MCF 10A (cell line): Measurements from ENCODE around the gene AMY1A. TPM values are rescaled to one million over a fixed set of nuclear protein-coding genes. Genes with fewer than 3 reads are reported as not detected.
"Not testable (repeated sequence)": the region's sequence is repeated elsewhere in the genome, so short reads cannot be mapped to it uniquely, and the experiment has no call there.

Experiments used
- BruUV-seq: library from RNA; stranded (reverse); fragments of 400-500 nt; replicated peaks from 2 replicates; lab custom pipeline; 2021; lab: Mats Ljungman, UMichigan
- CTCF ChIA-PET: fragments of 300-600 bp; sonication (Branson Sonifier 250); formaldehyde crosslinking; extraction: SDS; loops from one replicate; lab custom pipeline; 2021; ENCODE audit warnings: antibody characterized with exemption, inconsistent platforms; lab: Yijun Ruan, JAX
- POLR2A ChIA-PET: fragments of 300-600, 350-650 bp; sonication (Branson Sonifier 250); formaldehyde crosslinking; extraction: SDS; loops from one replicate; lab custom pipeline; 2020; ENCODE audit warnings: antibody characterized with exemption, inconsistent platforms; lab: Yijun Ruan, JAX
- DNase-seq: peaks from one replicate; pipeline ENCODE4 v3.0.0-alpha.2; 2018; ENCODE audit not compliant: unreplicated experiment
- H3K27ac Mint-ChIP-seq: one replicate; pipeline ENCODE4 v1.8.0; 2022; ENCODE audit warnings: mild to moderate bottlenecking, low read depth, mixed read lengths; ENCODE audit not compliant: unreplicated experiment
- H3K27me3 Mint-ChIP-seq: one replicate; pipeline ENCODE4 v1.8.0; 2022; ENCODE audit warnings: mixed read lengths; ENCODE audit not compliant: insufficient read depth, unreplicated experiment
- H3K36me3 Mint-ChIP-seq: one replicate; pipeline ENCODE4 v1.8.0; 2022; ENCODE audit warnings: mild to moderate bottlenecking, moderate library complexity, mixed read lengths; ENCODE audit not compliant: insufficient read depth, unreplicated experiment
- H3K4me1 Mint-ChIP-seq: one replicate; pipeline ENCODE4 v1.8.0; 2022; ENCODE audit warnings: mixed read lengths; ENCODE audit not compliant: insufficient read depth, unreplicated experiment
- H3K4me3 Mint-ChIP-seq: one replicate; pipeline ENCODE4 v1.8.0; 2022; ENCODE audit warnings: mild to moderate bottlenecking, moderate library complexity, mixed read lengths; ENCODE audit not compliant: unreplicated experiment
- H3K9me3 Mint-ChIP-seq: one replicate; pipeline ENCODE4 v1.8.0; 2022; ENCODE audit warnings: mixed read lengths; ENCODE audit not compliant: unreplicated experiment
- intact Hi-C: fragments of 100-400 bp; cut with micrococcal nuclease; formaldehyde crosslinking; loops from 2 replicates; pipeline ENCODE4 v1.14.1; 2022
- total RNA-seq: library from RNA; stranded (reverse); gene quantifications from 2 replicates; pipeline ENCODE4 v1.2.3, GENCODE V29; 2022

Gene AMY1A
- total RNA-seq, 1 experiment from 2014 or later: not detected

DNA sequence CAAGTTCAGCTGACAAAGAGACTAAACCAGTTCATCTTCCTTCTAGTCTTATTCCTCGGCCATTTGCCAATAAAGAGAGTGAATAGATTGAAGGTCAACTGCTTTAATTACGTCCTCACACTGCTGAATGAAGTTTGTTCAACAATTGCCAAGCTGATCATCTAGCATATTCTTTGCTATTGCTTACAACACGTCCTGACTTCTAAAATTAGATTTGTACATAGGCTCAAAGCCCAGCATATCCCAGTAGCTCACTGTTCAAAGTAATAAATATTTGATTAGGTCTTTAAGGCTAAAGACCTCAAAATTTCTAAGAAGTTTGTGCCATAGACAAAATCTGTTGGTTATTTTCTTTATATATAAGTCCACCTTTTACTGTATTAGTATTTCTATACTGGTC is 20.8 kb downstream of the AMY1A start:
- DNase-seq, CTCF ChIA-PET, H3K27ac Mint-ChIP-seq, BruUV-seq, H3K36me3 Mint-ChIP-seq, H3K9me3 Mint-ChIP-seq, intact Hi-C loops, H3K4me1 Mint-ChIP-seq, H3K4me3 Mint-ChIP-seq, H3K27me3 Mint-ChIP-seq, POLR2A ChIA-PET: not testable (repeated sequence)

DNA sequence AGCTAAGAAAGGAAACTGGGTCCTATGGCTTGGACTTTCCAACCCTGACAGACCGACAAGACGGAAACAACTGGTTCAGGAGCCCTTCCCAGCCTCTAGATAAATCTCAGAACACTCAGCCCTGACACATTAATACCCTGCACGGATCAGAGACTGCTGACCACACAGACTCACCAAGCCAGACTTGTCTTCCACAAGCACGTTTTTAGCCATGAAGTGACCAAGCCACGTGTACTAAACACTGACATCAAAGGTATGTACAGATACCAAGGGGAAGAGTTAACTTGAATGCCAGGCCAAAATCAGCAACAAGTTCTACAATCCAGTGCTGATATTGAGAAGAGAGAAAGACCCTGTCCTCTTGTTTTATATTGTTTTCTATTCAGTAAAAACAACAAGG is 40.5 kb downstream of the AMY1A start, which contains the start of gene AMY1B:
Gene AMY1B (minus strand): TSS at position 101 of the 400 bp plus-strand sequence. CDS start 571 bp downstream, outside the sequence.
- H3K9me3 Mint-ChIP-seq, DNase-seq, CTCF ChIA-PET, H3K4me1 Mint-ChIP-seq, H3K36me3 Mint-ChIP-seq, H3K4me3 Mint-ChIP-seq, intact Hi-C loops, BruUV-seq, POLR2A ChIA-PET, H3K27me3 Mint-ChIP-seq, H3K27ac Mint-ChIP-seq: not testable (repeated sequence)

DNA sequence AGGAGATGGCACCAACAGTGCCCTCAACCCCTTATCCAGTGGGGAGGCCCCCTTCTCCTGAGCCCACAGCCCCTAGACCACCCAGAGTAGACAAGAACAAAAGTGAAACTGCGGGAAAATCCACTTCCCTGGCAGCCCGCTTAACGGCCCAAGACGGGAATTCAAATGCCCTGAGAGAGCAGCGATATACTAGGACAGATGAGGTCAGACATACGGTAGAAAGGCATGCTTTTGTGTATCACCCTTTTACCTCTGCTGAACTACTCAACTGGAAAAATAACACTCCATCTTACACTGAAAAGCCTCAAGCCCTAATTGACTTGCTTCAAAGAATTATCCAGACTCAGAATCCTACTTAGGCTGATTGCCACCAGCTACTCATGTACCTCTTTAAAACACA is 41.9 kb downstream of the AMY1A start:
- H3K4me3 Mint-ChIP-seq, H3K27ac Mint-ChIP-seq, DNase-seq, intact Hi-C loops, BruUV-seq, CTCF ChIA-PET, H3K9me3 Mint-ChIP-seq, POLR2A ChIA-PET, H3K36me3 Mint-ChIP-seq, H3K4me1 Mint-ChIP-seq, H3K27me3 Mint-ChIP-seq: not testable (repeated sequence)

DNA sequence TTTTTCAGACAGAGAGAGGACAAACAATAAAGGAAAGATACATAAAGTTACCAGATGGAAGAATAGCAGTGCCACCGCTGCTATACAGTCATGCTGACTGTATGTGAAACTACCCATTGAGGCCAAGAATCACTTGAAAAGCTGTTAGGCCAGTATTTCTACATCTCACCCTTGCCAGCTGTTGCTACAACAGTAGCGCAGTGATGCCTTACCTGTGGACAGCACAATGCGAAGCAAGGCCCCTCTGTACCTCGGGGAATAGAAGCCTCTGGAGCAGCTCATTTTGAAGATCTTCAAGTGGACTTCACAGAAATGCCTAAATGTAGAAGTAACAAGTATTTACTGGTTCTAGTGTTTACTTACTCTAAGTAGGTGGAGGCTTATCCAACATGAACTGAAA is 45.1 kb downstream of the AMY1A start:
- BruUV-seq, CTCF ChIA-PET, H3K27me3 Mint-ChIP-seq, POLR2A ChIA-PET, H3K27ac Mint-ChIP-seq, H3K36me3 Mint-ChIP-seq, H3K9me3 Mint-ChIP-seq, H3K4me3 Mint-ChIP-seq, DNase-seq, H3K4me1 Mint-ChIP-seq, intact Hi-C loops: not testable (repeated sequence)

DNA sequence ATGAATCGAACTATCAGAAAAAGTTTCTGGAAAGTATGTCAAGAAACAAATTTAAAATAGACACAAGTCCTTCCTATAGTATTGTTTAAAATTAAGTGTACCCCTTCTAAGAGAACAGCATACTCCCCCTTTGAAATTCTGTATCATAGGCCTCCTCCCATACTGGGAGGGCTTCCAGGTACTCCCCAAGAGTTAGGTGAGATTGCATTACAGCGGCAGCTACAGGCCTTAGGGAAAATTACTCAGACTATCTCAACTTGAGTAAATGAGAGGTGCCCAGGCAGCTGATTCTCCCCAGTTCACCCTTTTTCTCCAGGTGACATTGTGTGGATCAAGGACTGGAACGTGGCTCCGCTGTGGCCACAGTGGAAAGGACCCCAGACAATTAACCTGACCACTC is 45.7 kb downstream of the AMY1A start:
- CTCF ChIA-PET, POLR2A ChIA-PET, H3K4me3 Mint-ChIP-seq, H3K27ac Mint-ChIP-seq, intact Hi-C loops, H3K27me3 Mint-ChIP-seq, DNase-seq, H3K9me3 Mint-ChIP-seq, BruUV-seq, H3K36me3 Mint-ChIP-seq, H3K4me1 Mint-ChIP-seq: not testable (repeated sequence)

DNA sequence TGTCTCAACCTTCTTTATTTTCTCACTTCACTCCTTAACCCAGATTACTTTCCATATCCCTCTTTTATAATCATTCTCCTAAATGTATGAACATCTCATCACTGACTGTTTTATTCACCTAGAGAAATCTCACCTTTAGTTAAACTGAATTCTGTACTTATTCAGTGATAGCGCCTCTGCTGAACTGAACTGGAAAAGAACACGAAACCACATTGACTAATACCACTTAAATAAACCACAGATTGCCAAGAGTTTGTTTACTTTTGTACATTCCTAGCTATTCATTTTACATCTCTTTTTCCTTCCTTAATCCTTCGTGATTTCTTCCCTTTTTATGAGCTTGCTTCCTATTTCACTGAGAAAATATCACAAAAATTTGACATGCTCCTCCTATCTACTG is 52.1 kb downstream of the AMY1A start:
- H3K27ac Mint-ChIP-seq, DNase-seq, H3K27me3 Mint-ChIP-seq, BruUV-seq, intact Hi-C loops, H3K9me3 Mint-ChIP-seq, CTCF ChIA-PET, H3K4me1 Mint-ChIP-seq, POLR2A ChIA-PET, H3K4me3 Mint-ChIP-seq, H3K36me3 Mint-ChIP-seq: not testable (repeated sequence)

DNA sequence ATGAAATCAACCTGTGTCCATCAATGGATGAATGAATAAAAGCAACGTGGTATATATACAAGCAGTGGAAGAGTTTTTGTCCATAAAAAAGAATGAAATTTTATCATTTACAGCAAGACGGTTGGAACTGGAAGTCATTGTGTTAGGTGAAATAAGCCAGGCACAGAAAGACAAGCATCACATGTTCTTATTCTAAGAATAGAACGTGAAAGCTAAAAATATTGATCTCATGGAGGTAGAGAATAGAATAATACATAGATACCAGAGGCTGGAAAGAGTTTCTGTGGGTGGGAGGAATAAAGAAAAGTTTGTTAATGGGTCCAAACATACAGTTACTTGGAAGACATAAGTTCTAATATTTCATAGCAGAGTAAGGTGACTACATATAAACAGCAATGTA is 54.8 kb downstream of the AMY1A start:
- CTCF ChIA-PET: not testable (repeated sequence)

More for the DNA sequence above, 54.8 kb downstream of the AMY1A start:
- H3K27ac Mint-ChIP-seq, H3K4me1 Mint-ChIP-seq, BruUV-seq, H3K4me3 Mint-ChIP-seq, H3K9me3 Mint-ChIP-seq, H3K36me3 Mint-ChIP-seq, DNase-seq, H3K27me3 Mint-ChIP-seq, intact Hi-C loops, POLR2A ChIA-PET: not testable (repeated sequence)

Other genes with a start within 250 kb of the AMY1A start
- 18.7 and 22.2 TPM in 2 replicates for gene RNPC3, start 130.1 kb upstream of the AMY1A start, total RNA-seq
- 10.8 and 14.5 TPM in 2 replicates for gene AMY2B, start 84.2 kb upstream of the AMY1A start, total RNA-seq
- not detected in 2 replicates for gene AMY2A, start 38.3 kb upstream of the AMY1A start, total RNA-seq
- not detected in 2 replicates for gene AMY1B, start 40.5 kb downstream of the AMY1A start, total RNA-seq
- not detected in 2 replicates for gene AMY1C, start 94.1 kb downstream of the AMY1A start, total RNA-seq